GM19468 (cell line): ENCODE results near the gene ZNF746.
"Not testable (repeated sequence)": the region's sequence is repeated elsewhere in the genome, so short reads cannot be mapped to it uniquely, and the experiment has no call there.

ENCODE experiments used
- ATAC-seq: cut with Tn5 transposase; IDR thresholded peaks from one replicate; pipeline ENCODE4 v1.9.1; 2021; ENCODE audit warnings: mild to moderate bottlenecking, moderate library complexity, moderate number of reproducible peaks; ENCODE audit not compliant: unreplicated experiment; ENCODE audit errors: extremely low read depth

Gene ZNF746

DNA sequence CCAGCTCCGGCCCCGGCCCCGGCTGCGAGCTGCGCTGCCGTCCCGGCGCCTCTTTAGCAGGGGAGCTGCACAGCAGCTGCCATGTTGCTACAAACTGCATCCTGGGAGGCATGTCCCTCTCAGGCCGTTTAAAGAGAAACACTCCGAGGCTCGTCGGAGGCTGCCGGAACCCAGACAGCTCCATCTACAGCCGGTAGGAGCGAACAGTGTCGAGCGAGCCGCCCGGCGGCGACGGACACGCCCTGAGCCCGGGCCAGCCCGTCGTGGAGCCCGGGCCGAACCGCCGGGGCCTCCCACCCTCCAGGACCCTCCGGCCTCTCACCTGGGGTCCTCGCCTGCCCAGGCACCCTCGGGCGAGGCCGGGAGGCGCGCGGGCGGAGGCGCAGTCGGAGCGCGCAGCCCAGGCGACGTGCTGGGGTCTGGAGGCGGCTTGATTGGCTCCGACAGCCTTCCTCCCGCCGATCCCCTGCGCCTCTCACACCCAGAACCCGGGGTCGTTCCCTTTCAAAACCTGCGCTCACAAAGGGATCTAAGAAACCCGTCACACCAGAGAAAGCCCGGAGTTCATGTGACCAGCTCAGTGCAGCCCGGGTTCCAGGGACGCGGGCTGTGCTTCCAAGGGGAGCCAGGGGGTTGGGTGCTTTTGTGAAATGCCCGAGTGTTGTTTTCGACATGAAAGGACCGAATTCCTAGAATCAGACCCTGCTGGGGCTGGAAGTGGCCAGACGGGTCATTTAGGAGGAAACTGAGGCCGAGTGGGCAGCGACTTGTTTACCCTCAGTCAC lies 36.9 kb downstream of the ZNF746 start, which contains the start of gene ZNF777:
TSS of gene ZNF777 (minus strand) at position 570 of the 785 bp plus-strand sequence. CDS start 5,040 bp downstream, outside the sequence.
- ATAC-seq, result peak; percentile 99

DNA sequence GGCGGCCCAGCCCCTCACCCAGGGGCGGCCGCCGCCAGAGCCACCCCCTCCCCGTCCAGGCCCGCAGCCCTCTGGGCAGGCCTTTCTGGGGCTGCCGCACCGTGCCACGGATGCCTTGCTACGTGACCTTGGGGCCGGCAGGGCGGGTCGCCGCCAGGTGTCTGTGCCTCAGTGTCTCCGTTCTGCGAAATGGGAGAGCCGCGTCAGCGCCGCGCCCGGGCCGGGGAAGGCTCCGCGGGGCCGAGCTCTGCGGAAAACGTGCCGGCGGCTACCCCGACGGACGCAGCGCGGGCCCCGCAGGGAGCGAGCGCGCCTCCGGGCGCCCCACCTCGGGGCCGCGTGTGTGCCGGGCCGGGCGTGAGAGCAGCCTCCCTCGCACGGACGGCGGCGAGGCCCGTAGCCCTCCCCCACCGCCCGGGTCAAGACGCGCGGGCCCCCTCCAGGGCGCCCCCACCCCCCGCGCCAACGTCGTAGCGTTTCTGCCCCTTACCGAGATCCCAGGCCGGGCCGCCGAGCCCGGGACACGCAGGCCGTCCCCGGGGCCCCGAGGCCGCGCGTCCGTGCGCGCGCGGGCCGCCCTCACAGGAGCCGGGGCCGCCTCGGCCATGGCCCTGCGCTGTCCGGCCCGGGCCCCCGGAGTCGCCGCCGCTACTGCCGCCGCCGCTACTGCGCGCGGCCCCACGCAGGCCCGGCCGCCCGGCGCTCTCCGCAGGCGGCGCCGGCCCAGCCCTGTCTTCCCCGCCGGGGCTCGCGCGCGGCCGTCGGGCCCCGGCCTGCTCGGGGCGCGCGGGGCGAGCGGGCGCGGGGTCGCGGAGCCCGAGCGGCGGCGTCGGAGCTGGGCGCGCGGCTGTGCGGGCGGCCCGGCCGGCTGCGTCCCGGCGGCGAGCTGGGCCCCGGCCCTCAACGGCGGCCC lies 37.8 kb downstream of the ZNF746 start:
- ATAC-seq, result peak; percentile 4

- no peak for ATAC-seq
These were observed 38.4 kb downstream of the ZNF746 start for GRCh38 chr7:149459201-149459539.

GRCh38 chr7:149458235-149458634 lies 39.4 kb downstream of the ZNF746 start:
- ATAC-seq, result no peak

DNA sequence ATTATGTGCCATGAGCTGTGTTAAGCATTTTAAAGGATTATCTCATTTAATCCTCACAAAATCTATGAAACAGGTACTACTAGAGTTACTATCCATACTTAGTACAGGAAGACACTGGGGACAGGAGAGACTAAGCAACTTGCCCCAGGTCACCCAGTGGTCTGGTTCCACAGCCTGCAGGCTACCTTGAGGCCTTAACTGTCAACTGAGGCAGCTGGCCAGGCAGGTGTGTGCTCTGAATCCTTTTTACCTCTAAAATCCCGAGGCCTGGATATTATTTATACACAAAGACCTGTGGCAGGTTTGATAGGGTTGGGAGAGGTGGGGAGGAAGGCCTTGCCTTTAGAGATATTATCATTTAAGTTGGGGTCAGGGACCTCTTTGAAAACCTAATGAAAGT lies 39.8 kb downstream of the ZNF746 start:
- no peak for ATAC-seq

DNA sequence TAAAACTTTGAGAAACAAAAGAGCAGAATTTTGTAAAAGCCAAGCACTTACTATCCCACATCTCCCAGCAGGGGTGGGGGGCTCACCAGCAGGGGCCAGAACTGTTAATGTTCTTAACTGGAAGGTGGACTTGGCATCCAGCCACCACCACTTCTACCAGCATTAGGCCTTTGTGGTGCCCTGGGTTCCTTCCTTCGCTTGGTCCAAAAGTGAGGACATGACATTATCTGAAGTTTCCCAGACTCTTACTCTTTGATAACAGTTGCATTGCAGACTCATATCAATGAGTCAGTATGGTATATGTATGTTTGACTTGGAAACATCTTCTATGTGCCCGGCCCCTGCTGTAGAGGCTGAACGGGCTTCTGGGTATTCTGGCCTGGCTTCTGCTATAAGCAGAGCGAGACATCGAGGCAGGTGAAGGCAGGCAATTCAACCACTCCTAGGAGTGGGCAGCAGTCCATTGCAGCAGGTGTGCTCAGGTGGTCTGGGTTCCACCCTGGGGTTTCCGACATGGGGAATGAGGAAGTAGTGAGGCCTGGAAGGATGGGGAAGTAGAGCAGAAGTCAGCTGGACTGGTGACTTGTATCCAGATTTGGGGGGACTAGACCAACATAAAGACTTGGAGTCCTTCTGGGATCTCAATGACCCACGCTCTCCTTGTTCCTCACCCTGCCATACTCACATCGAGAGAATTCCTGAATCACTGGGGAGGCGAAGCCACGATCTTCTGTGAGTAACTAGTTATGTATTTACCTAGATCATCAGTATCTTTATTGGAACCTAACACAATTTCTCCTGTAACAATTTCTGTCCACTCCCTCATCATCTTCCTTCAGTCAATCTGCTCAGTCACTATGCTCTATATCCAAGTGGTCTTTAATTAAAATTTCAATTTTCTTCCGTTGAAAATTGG lies 40.8 kb downstream of the ZNF746 start:
- ATAC-seq, result no peak

- ATAC-seq, result no peak
These were observed 42.2 kb downstream of the ZNF746 start for GRCh38 chr7:149455175-149455950.

GRCh38 chr7:149454750-149455149 lies 42.9 kb downstream of the ZNF746 start:
- ATAC-seq, result no peak

DNA sequence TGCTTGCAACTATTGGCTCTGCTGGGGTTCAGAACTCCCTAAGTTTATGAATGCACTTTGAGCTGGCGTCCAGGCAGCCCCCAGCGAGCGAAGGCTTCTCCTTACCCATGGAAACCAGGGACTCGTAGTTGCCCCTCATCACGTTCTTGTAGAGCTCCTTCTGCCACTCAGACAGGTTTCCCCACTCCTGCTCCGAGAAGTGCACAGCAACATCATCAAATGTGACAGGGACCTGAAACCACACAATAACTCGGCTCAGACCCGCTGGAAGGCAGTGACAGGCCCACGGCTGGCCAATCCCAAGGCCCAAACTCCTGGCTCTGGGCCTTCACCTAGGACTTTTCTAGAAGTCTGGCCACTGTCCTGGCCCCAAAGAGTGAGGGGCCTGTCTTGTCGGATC lies 43.6 kb downstream of the ZNF746 start:
- ATAC-seq, result no peak

DNA sequence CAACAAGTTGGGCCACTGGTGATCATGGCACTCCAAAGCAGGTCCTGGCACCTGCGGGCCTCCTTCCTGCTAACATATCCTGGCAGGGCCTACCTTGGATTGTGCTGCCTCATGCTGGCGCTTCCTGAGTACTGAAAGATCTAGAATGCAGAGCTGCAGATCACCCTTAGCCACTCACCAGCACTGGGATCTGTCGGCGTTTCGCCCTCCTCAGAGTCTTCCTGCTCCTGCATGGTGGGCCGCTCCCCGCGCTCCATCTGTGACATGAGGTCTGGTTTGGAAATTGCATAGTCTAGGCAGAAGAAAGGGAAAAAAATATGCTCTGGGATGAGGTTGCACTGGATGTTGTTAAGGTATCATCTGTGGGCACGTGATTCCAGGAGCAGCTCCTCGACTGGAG lies 46.8 kb downstream of the ZNF746 start:
- ATAC-seq, result no peak

DNA sequence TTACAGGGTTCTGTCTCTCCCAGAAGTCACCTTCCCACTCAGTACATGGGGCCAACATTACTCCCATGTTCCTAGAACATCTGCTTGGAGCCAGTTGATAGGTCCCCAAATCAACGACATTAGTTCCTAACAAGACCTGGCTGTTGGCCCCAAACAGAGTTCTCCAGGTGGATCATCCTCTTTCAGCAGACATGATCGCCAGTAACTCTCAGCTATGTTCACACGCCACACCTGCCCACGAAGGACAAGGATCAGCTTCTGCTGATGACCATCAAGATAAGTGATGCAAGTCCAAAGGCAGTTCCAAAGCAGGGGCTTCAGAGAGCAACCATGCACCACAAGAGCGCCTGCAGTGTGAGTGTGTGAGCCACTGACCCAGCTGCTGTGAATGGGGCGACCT lies 47.7 kb downstream of the ZNF746 start:
- ATAC-seq, result no peak

GRCh38 chr7:149448961-149449360 lies 48.6 kb downstream of the ZNF746 start:
- no peak for ATAC-seq

GRCh38 chr7:149446026-149446425 lies 51.6 kb downstream of the ZNF746 start:
- ATAC-seq, result not testable (repeated sequence)

DNA sequence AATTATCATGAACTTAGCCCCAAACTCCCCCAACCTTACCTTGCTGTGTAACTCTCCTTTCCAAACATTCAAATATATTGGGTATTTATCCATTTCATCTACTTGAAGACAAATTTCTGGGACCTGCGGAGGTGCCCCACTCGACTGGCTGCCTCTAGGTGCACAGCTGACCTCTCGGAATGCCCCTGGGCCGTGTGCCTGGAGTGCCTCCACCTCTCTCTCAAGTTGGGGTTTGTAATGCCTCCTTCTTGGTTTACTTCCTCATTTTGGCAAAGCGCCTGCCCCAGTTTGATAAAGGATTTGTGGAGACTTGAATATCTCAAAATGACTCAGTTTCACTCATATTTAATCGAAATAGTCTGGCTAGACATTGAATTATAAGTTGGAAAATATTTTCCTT lies 53.3 kb downstream of the ZNF746 start:
- ATAC-seq, result no peak

DNA sequence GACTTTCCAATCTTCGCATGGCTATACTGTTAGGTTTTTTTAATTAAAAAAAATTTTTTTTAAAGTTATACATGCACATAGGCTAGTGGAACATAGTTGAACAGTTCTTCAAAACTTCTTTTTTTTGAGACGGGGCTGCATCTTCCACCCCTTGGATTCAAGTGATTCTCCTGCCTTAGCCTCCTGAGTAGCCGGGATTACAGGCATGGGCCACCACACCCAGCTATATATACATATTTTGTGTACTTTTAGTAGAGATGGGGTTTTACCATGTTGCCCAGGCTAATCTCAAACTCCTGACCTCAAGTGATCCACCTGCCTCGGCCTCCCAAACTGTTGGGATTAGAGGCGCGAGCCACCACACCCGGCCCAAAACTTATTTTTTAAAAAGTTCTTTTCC lies 54.1 kb downstream of the ZNF746 start:
- no peak for ATAC-seq

DNA sequence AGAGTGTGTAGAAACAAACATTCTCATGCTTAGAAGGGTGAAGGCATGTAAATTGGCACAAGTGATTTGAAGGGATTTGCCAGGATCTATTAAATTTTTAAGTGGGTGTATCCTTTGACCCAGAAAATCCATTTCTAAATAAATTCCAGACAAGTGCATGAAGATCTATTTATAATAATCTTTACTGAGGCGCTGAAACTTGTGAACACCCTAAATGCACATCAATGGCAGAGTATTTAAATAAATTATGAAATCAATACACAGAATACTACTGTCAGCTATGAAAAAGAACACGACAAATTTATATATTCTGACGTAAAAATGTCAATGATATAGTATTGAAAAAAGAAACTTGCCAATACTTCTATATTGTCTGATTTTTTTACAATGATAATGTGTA lies 54.7 kb downstream of the ZNF746 start:
- no peak for ATAC-seq

GRCh38 chr7:149440222-149440621 lies 57.4 kb downstream of the ZNF746 start:
- ATAC-seq, result no peak

- ATAC-seq, result no peak
These were observed 61.3 kb downstream of the ZNF746 start for GRCh38 chr7:149436358-149436757.

GRCh38 chr7:149433124-149433523 lies 64.5 kb downstream of the ZNF746 start:
- no peak for ATAC-seq
